ENCODE results near the gene GNG2.
A peak's percentile ranks its signal among the peaks of the same experiment; 100 is the strongest.

Gene GNG2

GRCh38 chr14:51880835-51881580 is 20.6 kb downstream of the GNG2 start:
- in situ Hi-C loops (cut with HindIII; ENCODE audit: low pct_ligation_motif_present, low sequenced_read_pairs): no loop called here
- no peak for DNase-seq
- Histone ChIP-seq H3K4me3 (ENCODE audit: low read depth, low read length) (no peak overlapping the region), H3K36me3 (replicated peaks) (no peaks in the 10 kb centered on the region), H3K27ac (no peak overlapping the region), H3K27me3 (replicated peaks) (no peaks in the 10 kb centered on the region)
- TF ChIP-seq CTCF (IDR thresholded peaks at IDR 0.05; ENCODE audit: low read depth, low read length, missing control alignments): peak; percentile 9

GRCh38 chr14:51881636-51882035 is 21.2 kb downstream of the GNG2 start:
- in situ Hi-C loops (cut with HindIII; ENCODE audit: low pct_ligation_motif_present, low sequenced_read_pairs): no loop called here
- H3K4me3 ChIP-seq (ENCODE audit: low read depth, low read length): no peak overlapping the region
- H3K27me3 ChIP-seq (replicated peaks): no peaks in the 10 kb centered on the region
- no peak for DNase-seq
- H3K27ac ChIP-seq: no peak overlapping the region
- TF ChIP-seq CTCF (IDR thresholded peaks at IDR 0.05; ENCODE audit: low read depth, low read length, missing control alignments): no peak
- no peaks in the 10 kb centered on the region for H3K36me3 ChIP-seq (replicated peaks)

GRCh38 chr14:51883232-51883631 is 22.8 kb downstream of the GNG2 start:
- no peak for TF ChIP-seq CTCF (IDR thresholded peaks at IDR 0.05; ENCODE audit: low read depth, low read length, missing control alignments)
- no peak overlapping the region for H3K4me3 ChIP-seq (ENCODE audit: low read depth, low read length)

GRCh38 chr14:51884086-51884927 is 23.9 kb downstream of the GNG2 start:
- Histone ChIP-seq H3K27me3 (replicated peaks) (no peaks in the 10 kb centered on the region), H3K36me3 (replicated peaks) (no peaks in the 10 kb centered on the region), H3K4me3 (ENCODE audit: low read depth, low read length) (peak overlapping the region; percentile 1), H3K27ac (peak overlapping the region; percentile 68)
- no peak for TF ChIP-seq CTCF (IDR thresholded peaks at IDR 0.05; ENCODE audit: low read depth, low read length, missing control alignments)
- in situ Hi-C loops (cut with HindIII; ENCODE audit: low pct_ligation_motif_present, low sequenced_read_pairs): no loop called here
- DNase-seq: peak; percentile 82

More at GRCh38 chr14:51883232-51883631, 22.8 kb downstream of the GNG2 start:
- no peaks in the 10 kb centered on the region for H3K27me3 ChIP-seq (replicated peaks)
- no peak overlapping the region for H3K27ac ChIP-seq
- no peak for DNase-seq
- no peaks in the 10 kb centered on the region for H3K36me3 ChIP-seq (replicated peaks)
- in situ Hi-C loops (cut with HindIII; ENCODE audit: low pct_ligation_motif_present, low sequenced_read_pairs): no loop called here

GRCh38 chr14:51889851-51890250 is 29.4 kb downstream of the GNG2 start:
- DNase-seq: no peak
- TF ChIP-seq CTCF (IDR thresholded peaks at IDR 0.05; ENCODE audit: low read depth, low read length, missing control alignments): no peak
- Histone ChIP-seq H3K36me3 (replicated peaks) (no peaks in the 10 kb centered on the region), H3K27me3 (replicated peaks) (no peaks in the 10 kb centered on the region), H3K27ac (no peak overlapping the region), H3K4me3 (ENCODE audit: low read depth, low read length) (no peak overlapping the region)
- in situ Hi-C loops (cut with HindIII; ENCODE audit: low pct_ligation_motif_present, low sequenced_read_pairs): no loop called here
